ENCODE measurements around the gene CDC42BPB.

- no peak for TF ChIP-seq EZH2 (IDR thresholded peaks at IDR 0.05; ENCODE audit: insufficient read depth, low read length)
- no peak for TF ChIP-seq CTCF (IDR thresholded peaks at IDR 0.05; ENCODE audit: insufficient read depth, low read depth, low read length)
Observed at GRCh38 chr14:102994689-102995088, 62.7 kb downstream of the CDC42BPB start.
